MM.1S (cell line): Measurements from ENCODE around the gene ATAD5.
"Not testable (repeated sequence)": the region's sequence is repeated elsewhere in the genome, so short reads cannot be mapped to it uniquely, and the experiment has no call there.

Experiments used
- DNase-seq: peaks from one replicate; pipeline ENCODE4 v3.0.0-alpha.2; 2015
- H2AFZ ChIP-seq: fragments of 300-600 bp; sonication (generic); 2 replicates; pipeline ENCODE4 v1.6.0; 2016; ENCODE audit warnings: antibody characterized with exemption, low read length
- H3F3A ChIP-seq: fragments of 300-600 bp; sonication (generic); 2 replicates; pipeline ENCODE4 v1.6.1; 2016; ENCODE audit warnings: mild to moderate bottlenecking, antibody characterized with exemption, low read length, moderate library complexity, mixed read lengths; ENCODE audit not compliant: insufficient read depth
- H3K27ac ChIP-seq: fragments of 300-600 bp; sonication (generic); 2 replicates; pipeline ENCODE4 v1.5.1; 2016; ENCODE audit warnings: mild to moderate bottlenecking, low read length
- H3K27me3 ChIP-seq: fragments of 300-600 bp; sonication (generic); replicated peaks from 2 replicates; pipeline ENCODE4 v1.6.0; 2016; ENCODE audit warnings: low read length; ENCODE audit not compliant: insufficient read depth
- H3K36me3 ChIP-seq: fragments of 300-600 bp; sonication (generic); replicated peaks from 2 replicates; pipeline ENCODE4 v1.6.1; 2016; ENCODE audit warnings: mild to moderate bottlenecking, low read length, mixed read lengths; ENCODE audit not compliant: insufficient read depth
- H3K4me1 ChIP-seq: fragments of 300-600 bp; sonication (generic); 2 replicates; pipeline ENCODE4 v1.6.1; 2016; ENCODE audit warnings: low read length, mixed read lengths
- H3K4me2 ChIP-seq: fragments of 300-600 bp; sonication (generic); 2 replicates; pipeline ENCODE4 v1.6.0; 2016; ENCODE audit warnings: low read depth, low read length
- H3K4me3 ChIP-seq: fragments of 300-600 bp; sonication (generic); 2 replicates; pipeline ENCODE4 v1.5.1; 2016; ENCODE audit warnings: low read length, mixed read lengths
- H3K79me2 ChIP-seq: fragments of 300-600 bp; sonication (generic); 2 replicates; pipeline ENCODE4 v1.6.1; 2016; ENCODE audit warnings: mixed run types, low read length, mixed read lengths
- H3K9ac ChIP-seq: fragments of 300-600 bp; sonication (generic); 2 replicates; pipeline ENCODE4 v1.6.1; 2016; ENCODE audit warnings: low read length, mixed read lengths
- H3K9me2 ChIP-seq: fragments of 300-600 bp; sonication (generic); replicated peaks from 2 replicates; pipeline ENCODE4 v1.6.1; 2016; ENCODE audit warnings: mild to moderate bottlenecking, low read length, mixed read lengths; ENCODE audit not compliant: insufficient read depth
- H3K9me3 ChIP-seq: fragments of 300-600 bp; sonication (generic); replicated peaks from 2 replicates; pipeline ENCODE4 v1.6.1; 2016; ENCODE audit warnings: mild to moderate bottlenecking, low read length, mixed read lengths; ENCODE audit not compliant: insufficient read depth
- H4K20me1 ChIP-seq: fragments of 300-600 bp; sonication (generic); 2 replicates; pipeline ENCODE4 v1.6.1; 2016; ENCODE audit warnings: mild to moderate bottlenecking, low read length, moderate library complexity, mixed read lengths; ENCODE audit not compliant: insufficient read depth
- CTCF ChIP-seq: fragments of 300-600 bp; sonication (generic); IDR thresholded peaks from 2 replicates; pipeline ENCODE4 v1.5.1; 2016; ENCODE audit warnings: antibody characterized with exemption, low read length, mixed read lengths
- EZH2 ChIP-seq: fragments of 300-600 bp; sonication (generic); optimal IDR thresholded peaks from 2 replicates; pipeline ENCODE3; 2017; ENCODE audit warnings: low read depth, mild to moderate bottlenecking, antibody characterized with exemption, low read length, mixed read lengths
- EZH2phosphoT487 ChIP-seq: fragments of 300-600 bp; sonication (generic); IDR thresholded peaks from 2 replicates; pipeline ENCODE4 v1.6.1; 2018; ENCODE audit warnings: antibody characterized with exemption, low read length

Gene ATAD5

GRCh38 chr17:30929081-30929633 is 97.4 kb downstream of the ATAD5 start:
- H4K20me1 ChIP-seq: no peaks in the 10 kb centered on the region
- no peak for DNase-seq

GRCh38 chr17:30929861-30930260 is 98.1 kb downstream of the ATAD5 start:
- DNase-seq, H3K9me2 ChIP-seq, H3K9me3 ChIP-seq, H3K27ac ChIP-seq, H3K4me3 ChIP-seq, H4K20me1 ChIP-seq, H3K36me3 ChIP-seq, H3K79me2 ChIP-seq, H3F3A ChIP-seq, H3K4me1 ChIP-seq, H3K4me2 ChIP-seq, H3K9ac ChIP-seq, H3K27me3 ChIP-seq, H2AFZ ChIP-seq: not testable (repeated sequence)

More at GRCh38 chr17:30929081-30929633, 97.4 kb downstream of the ATAD5 start:
- H3K27me3 ChIP-seq: no peaks in the 10 kb centered on the region
- H3K9me3 ChIP-seq: no peaks in the 10 kb centered on the region
- no peaks in the 10 kb centered on the region for H3K36me3 ChIP-seq
- no peak overlapping the region for H2AFZ ChIP-seq
- H3K79me2 ChIP-seq: no peaks in the 10 kb centered on the region
- no peak overlapping the region for H3K4me2 ChIP-seq
- H3K4me1 ChIP-seq: 0 out of 2 replicates have a peak, but pooled peaks cover 7% of the 10 kb centered on the region
- H3K4me3 ChIP-seq: no peak overlapping the region
- TF ChIP-seq EZH2phosphoT487 (no peak), CTCF (no peak), EZH2 (no peak)
- no peak overlapping the region for H3K9ac ChIP-seq
- no peak overlapping the region for H3K27ac ChIP-seq
- no peaks in the 10 kb centered on the region for H3K9me2 ChIP-seq
- H3F3A ChIP-seq: no peaks in the 10 kb centered on the region

- Histone ChIP-seq H3F3A (no peaks in the 10 kb centered on the region), H3K9me2 (no peaks in the 10 kb centered on the region), H3K4me3 (no peak overlapping the region), H3K27me3 (no peaks in the 10 kb centered on the region), H3K4me2 (no peak overlapping the region), H4K20me1 (no peaks in the 10 kb centered on the region), H3K9me3 (no peaks in the 10 kb centered on the region), H3K79me2 (no peaks in the 10 kb centered on the region), H3K4me1 (0 out of 2 replicates have a peak, but pooled peaks cover 7% of the 10 kb centered on the region), H2AFZ (no peak overlapping the region), H3K27ac (no peak overlapping the region), H3K36me3 (no peaks in the 10 kb centered on the region), H3K9ac (no peak overlapping the region)
- no peak for DNase-seq
- no peak for TF ChIP-seq EZH2
- no peak for TF ChIP-seq EZH2phosphoT487
- TF ChIP-seq CTCF: no peak
These were observed 98.7 kb downstream of the ATAD5 start for GRCh38 chr17:30930495-30930894.

- H3K4me2 ChIP-seq, H3K27me3 ChIP-seq, H4K20me1 ChIP-seq, H3K4me3 ChIP-seq, H2AFZ ChIP-seq, H3K36me3 ChIP-seq, H3F3A ChIP-seq, H3K4me1 ChIP-seq, H3K9me2 ChIP-seq, H3K9me3 ChIP-seq, H3K9ac ChIP-seq, DNase-seq, H3K27ac ChIP-seq, H3K79me2 ChIP-seq: not testable (repeated sequence)
These were observed 99.8 kb downstream of the ATAD5 start for GRCh38 chr17:30931582-30931981.
